DMS114 treated with DMSO at 0.1 percent for 48 hours (cell line): Measurements from ENCODE around the gene GPBAR1.
"Not testable (repeated sequence)": the region's sequence is repeated elsewhere in the genome, so short reads cannot be mapped to it uniquely, and the experiment has no call there.

Source experiments
- DNase-seq: peaks from one replicate; lab custom pipeline; 2025; ENCODE audit not compliant: unreplicated experiment; lab: John Stamatoyannopoulos, UW

GPBAR1 gene

DNA sequence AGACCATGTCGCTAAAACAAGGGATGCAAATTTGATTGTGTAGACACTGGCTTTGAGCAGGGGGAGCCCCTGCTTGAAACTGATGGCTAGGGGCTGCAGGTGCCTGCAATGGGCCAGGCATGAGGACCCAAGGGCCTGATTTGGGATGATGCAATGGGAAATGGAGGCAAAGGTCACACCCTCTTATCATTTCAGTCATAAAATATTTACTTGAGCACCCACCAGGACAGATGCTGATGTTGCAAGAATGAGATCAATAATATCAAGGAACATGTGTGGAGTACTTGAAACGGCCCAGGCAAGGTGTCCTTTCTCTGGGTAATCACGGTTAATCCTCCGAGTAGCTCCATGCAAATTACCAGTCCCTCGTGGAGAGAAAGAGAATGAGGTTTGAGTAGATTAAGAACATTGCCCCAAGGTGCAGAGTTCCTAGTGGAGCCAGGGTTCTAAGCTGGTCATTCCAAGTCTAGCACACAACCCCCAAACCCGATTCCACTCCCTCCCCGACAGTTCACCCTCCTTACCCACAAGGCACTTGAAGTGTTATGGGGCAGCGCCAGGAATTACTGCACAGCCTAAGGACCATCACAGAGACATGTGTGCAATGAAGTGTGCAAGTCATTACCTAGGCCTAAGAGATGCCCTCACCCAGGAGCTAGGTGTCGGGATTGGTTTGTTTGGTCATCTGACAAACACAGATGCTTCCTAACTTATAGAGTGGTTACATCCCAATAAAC lies 45.5 kb downstream of the GPBAR1 start:
- DNase-seq = no peak

DNA sequence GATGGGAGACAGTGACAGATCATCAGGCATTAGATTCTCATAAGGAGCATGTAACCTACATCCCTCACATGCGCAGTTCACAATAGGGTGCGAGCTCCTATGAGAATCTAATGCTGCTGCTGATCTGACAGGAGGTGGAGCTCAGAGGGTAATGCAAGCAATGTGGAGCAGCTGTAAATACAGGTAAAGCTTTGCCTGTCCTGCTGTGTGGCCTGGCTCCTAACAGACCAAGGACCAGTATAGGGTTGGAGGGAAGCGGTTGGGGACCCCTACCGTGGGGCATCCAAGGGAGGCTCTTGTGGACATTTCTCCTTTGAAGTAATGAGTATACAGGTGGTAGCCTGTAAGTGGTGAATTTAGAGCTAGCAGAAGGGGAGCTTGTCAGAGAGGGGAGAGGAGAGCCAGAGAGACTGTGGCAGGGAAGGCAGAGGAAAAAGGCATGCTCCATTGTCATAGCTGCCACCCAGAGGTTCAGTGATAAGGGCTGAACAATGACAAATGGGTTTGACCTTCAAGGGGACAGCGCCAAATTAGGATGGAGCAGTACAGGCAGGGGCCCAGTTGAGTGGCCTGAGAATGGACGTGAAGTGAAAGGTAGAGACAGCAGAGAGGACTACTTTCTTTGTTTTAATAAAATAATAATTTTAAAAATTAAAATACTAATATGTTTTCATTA lies 46.7 kb downstream of the GPBAR1 start:
- DNase-seq = no peak

GRCh38 chr2:218310853-218311540 lies 50.2 kb downstream of the GPBAR1 start:
- no peak for DNase-seq

DNA sequence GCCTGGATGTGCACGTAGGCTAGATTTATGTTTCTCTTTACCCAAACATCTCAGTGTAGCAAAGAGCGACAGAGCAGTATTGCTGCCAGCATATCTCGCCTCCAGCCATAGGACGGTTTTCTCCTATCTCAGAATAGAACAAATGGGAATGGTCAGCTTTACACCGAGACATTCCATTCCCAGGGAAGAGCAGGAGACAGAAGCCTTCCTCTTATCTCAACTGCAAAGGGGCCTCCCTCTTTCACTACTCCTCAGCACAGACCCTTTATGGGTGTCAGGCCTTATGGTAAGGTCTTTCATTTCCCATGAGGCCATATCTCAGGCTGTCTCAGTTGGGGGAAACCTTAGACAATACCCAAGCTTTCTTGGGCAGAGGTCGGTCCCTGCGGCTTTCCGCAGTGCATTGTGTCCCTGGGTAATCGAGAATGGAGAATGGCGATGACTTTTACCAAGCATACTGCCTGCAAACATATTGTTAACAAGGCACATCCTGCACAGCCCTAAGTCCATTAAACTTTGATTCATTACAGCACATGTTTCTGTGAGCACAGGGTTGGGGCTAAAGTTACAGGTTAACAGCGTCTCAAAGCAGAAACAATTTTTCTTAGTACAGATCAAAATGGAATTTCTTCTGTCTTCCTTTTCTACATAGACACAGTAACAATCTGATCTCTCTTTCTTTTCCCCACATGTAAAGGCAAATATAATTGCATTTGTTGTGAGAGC lies 50.9 kb downstream of the GPBAR1 start:
- not testable (repeated sequence) for DNase-seq

DNA sequence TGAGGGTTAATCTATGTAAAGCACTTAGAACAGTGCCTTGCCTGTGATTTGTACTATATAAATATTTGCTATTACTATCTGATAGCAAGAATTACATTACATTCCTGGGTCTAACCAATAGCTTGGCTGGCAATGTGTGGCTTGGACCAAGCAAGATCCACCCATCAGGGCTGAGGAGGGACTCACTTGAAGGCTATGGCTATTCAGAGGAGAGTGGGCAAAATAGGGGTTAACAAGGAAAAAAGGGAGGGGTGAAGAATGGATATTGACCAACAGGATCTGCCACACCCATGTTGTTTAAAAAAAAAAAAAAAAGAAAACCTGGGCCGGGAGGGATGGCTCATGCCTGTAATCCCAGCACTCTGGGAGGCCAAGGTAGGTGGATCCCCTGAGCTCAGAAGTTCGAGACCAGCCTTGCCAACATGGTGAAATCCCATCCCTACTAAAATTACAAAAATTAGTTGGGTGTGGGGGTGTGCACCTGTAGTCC lies 51.5 kb downstream of the GPBAR1 start:
- DNase-seq = no peak

- no peak for DNase-seq
These were observed 52.5 kb downstream of the GPBAR1 start for GRCh38 chr2:218313356-218313755.
